ENCODE measurements around the gene TM9SF2.

GRCh38 chr13:99526549-99526948 is 25.3 kb downstream of the TM9SF2 start:
- TF ChIP-seq CTCF (IDR thresholded peaks at IDR 0.05; ENCODE audit: insufficient read depth, low read depth, low read length) (no peak), EZH2 (IDR thresholded peaks at IDR 0.05; ENCODE audit: insufficient read depth, low read length) (no peak)

Measured in astrocyte (in vitro differentiated cells and primary cell).